HL-60/S4 treated with retinoic acid at 250 ng/mL for 4 days and 3 days (cell line): ENCODE measurements around the gene SNRNP200.

Source experiments
- in situ Hi-C: fragments of 300-500 bp; cut with MboI; formaldehyde crosslinking; loops from 2 replicates; pipeline ENCODE4 v1.7.0; 2022; ENCODE audit warnings: low sequenced_read_pairs

SNRNP200 gene

GRCh38 chr2:96325884-96326255 lies 20.5 kb upstream of the SNRNP200 start:
- in situ Hi-C loops, result no loop called here

- in situ Hi-C loops, result no loop called here
Observed at GRCh38 chr2:96325041-96325883, 19.9 kb upstream of the SNRNP200 start, which contains the start of gene ITPRIPL1. Gene ITPRIPL1, plus strand, starts transcription at chr2:96325317. Its CDS starts 523 bp downstream, at chr2:96325840.

GRCh38 chr2:96324721-96325040 lies 19.3 kb upstream of the SNRNP200 start:
- in situ Hi-C loops, result no loop called here

- in situ Hi-C loops, result no loop called here
Observed at GRCh38 chr2:96323849-96324248, 18.5 kb upstream of the SNRNP200 start.

- in situ Hi-C loops, result no loop called here
Observed at GRCh38 chr2:96320728-96321622, 15.6 kb upstream of the SNRNP200 start.

- in situ Hi-C loops, result no loop called here
Observed at GRCh38 chr2:96320326-96320725, 15.0 kb upstream of the SNRNP200 start.

- in situ Hi-C loops, result no loop called here
Observed at GRCh38 chr2:96319396-96319795, 14.1 kb upstream of the SNRNP200 start.

- in situ Hi-C loops, result no loop called here
Observed at GRCh38 chr2:96318723-96319122, 13.4 kb upstream of the SNRNP200 start.

- in situ Hi-C loops, result no loop called here
Observed at GRCh38 chr2:96317584-96317997, 12.2 kb upstream of the SNRNP200 start.

GRCh38 chr2:96316999-96317398 lies 11.7 kb upstream of the SNRNP200 start:
- in situ Hi-C loops, result no loop called here

GRCh38 chr2:96315400-96316071 lies 10.2 kb upstream of the SNRNP200 start:
- in situ Hi-C loops, result no loop called here

- in situ Hi-C loops, result no loop called here
Observed at GRCh38 chr2:96315005-96315399, 9.7 kb upstream of the SNRNP200 start.

GRCh38 chr2:96308248-96308647 lies 2.9 kb upstream of the SNRNP200 start:
- in situ Hi-C loops, result no loop called here

- in situ Hi-C loops, result no loop called here
Observed at GRCh38 chr2:96306370-96306769, 1.0 kb upstream of the SNRNP200 start.

GRCh38 chr2:96305979-96306308 lies 598 bp upstream of the SNRNP200 start:
- in situ Hi-C loops, result no loop called here

GRCh38 chr2:96304606-96305005 lies 740 bp downstream of the SNRNP200 start:
- in situ Hi-C loops, result no loop called here

- in situ Hi-C loops, result no loop called here
Observed at GRCh38 chr2:96301865-96302264, 3.5 kb downstream of the SNRNP200 start.

- in situ Hi-C loops, result loop anchor here (25.0 kb wide), 1 partner anchor 285 kb away; no protein-coding TSS in a partner anchor
Observed at GRCh38 chr2:96296925-96297324, 8.4 kb downstream of the SNRNP200 start.

GRCh38 chr2:96294271-96294670 lies 11.1 kb downstream of the SNRNP200 start:
- in situ Hi-C loops, result loop anchor here (25.0 kb wide), 1 partner anchor 282 kb away; no protein-coding TSS in a partner anchor

- in situ Hi-C loops, result loop anchor here (25.0 kb wide), 1 partner anchor 279 kb away; no protein-coding TSS in a partner anchor
Observed at GRCh38 chr2:96291751-96292150, 13.6 kb downstream of the SNRNP200 start.

- in situ Hi-C loops, result loop anchor here (25.0 kb wide), 1 partner anchor 275 kb away; no protein-coding TSS in a partner anchor
Observed at GRCh38 chr2:96287273-96287856, 18.0 kb downstream of the SNRNP200 start.
